Hepatic stellate cell (primary cell): ENCODE data around the gene NFIA.

Experiments used
- DNase-seq: peaks from one replicate; pipeline ENCODE4 v3.0.0; 2011; ENCODE audit warnings: low spot score

The NFIA gene

GRCh38 chr1:61130338-61131000, 48.1 kb downstream of the NFIA start:
- DNase-seq = no peak

- no peak for DNase-seq
Measured at GRCh38 chr1:61131248-61131647, 48.9 kb downstream of the NFIA start.

- DNase-seq = no peak
Measured at GRCh38 chr1:61131716-61132115, 49.4 kb downstream of the NFIA start.

- DNase-seq = no peak
Measured at GRCh38 chr1:61132176-61132638, 49.8 kb downstream of the NFIA start.

- DNase-seq = no peak
Measured at GRCh38 chr1:61132645-61133334, 50.4 kb downstream of the NFIA start.

GRCh38 chr1:61133335-61134019, 51.1 kb downstream of the NFIA start:
- DNase-seq = no peak

- no peak for DNase-seq
Measured at GRCh38 chr1:61135291-61135690, 52.9 kb downstream of the NFIA start.

- no peak for DNase-seq
Measured at GRCh38 chr1:61138305-61138704, 55.9 kb downstream of the NFIA start.

GRCh38 chr1:61138921-61139774, 56.8 kb downstream of the NFIA start:
- DNase-seq = no peak

- DNase-seq = no peak
Measured at GRCh38 chr1:61139775-61140549, 57.6 kb downstream of the NFIA start.

GRCh38 chr1:61140778-61141177, 58.4 kb downstream of the NFIA start:
- no peak for DNase-seq

- DNase-seq = no peak
Measured at GRCh38 chr1:61141288-61142042, 59.1 kb downstream of the NFIA start.

GRCh38 chr1:61142043-61142440, 59.7 kb downstream of the NFIA start:
- no peak for DNase-seq

GRCh38 chr1:61142726-61143500, 60.6 kb downstream of the NFIA start:
- DNase-seq = no peak

- no peak for DNase-seq
Measured at GRCh38 chr1:61143821-61144424, 61.6 kb downstream of the NFIA start.

- DNase-seq = no peak
Measured at GRCh38 chr1:61149010-61149860, 66.9 kb downstream of the NFIA start.

- DNase-seq = no peak
Measured at GRCh38 chr1:61151565-61151964, 69.2 kb downstream of the NFIA start.

- DNase-seq = no peak
Measured at GRCh38 chr1:61152066-61152465, 69.7 kb downstream of the NFIA start.
